Kidney (tissue), 14 donors: ENCODE data around the gene GOLGA6C. TPM values are rescaled to one million over a fixed set of nuclear protein-coding genes. Genes with fewer than 3 reads are reported as not detected.
A peak's percentile ranks its signal among the peaks of the same experiment; 100 is the strongest.
"Not testable (repeated sequence)": the region's sequence is repeated elsewhere in the genome, so short reads cannot be mapped to it uniquely, and the experiment has no call there.

Source experiments
- DNase-seq, 5 donors: peaks; one replicate each; pipeline ENCODE4 v3.0.0-alpha.2; 2013 to 2020
- FAIRE-seq: peaks from 2 replicates; lab custom pipeline; 2012; peaks lifted over from hg19 to GRCh38; lab: Jason Lieb, UNC
- H3K27ac ChIP-seq, 2 donors: one replicate each; pipeline ENCODE4 v1.7.0; 2013; ENCODE audit warnings: low read depth in 2 of 2, low read length in 2 of 2, inconsistent platforms in 1 of 2
- H3K27me3 ChIP-seq: one replicate; pipeline ENCODE4 v1.7.1; 2013; ENCODE audit warnings: low read length, inconsistent platforms; ENCODE audit not compliant: control insufficient read depth, insufficient read depth
- H3K36me3 ChIP-seq, 3 donors: one replicate each; pipeline versions ENCODE4 v1.7.0 to v1.7.1; 2013; ENCODE audit warnings: low read length in 3 of 3, control low read depth in 1 of 3, inconsistent platforms in 1 of 3; ENCODE audit not compliant: insufficient read depth in 3 of 3, control insufficient read depth in 2 of 3
- H3K4me1 ChIP-seq, 3 donors: one replicate each; pipeline versions ENCODE4 v1.7.0 to v1.7.1; 2013; ENCODE audit warnings: low read length in 3 of 3, inconsistent platforms in 1 of 3, low read depth in 1 of 3; ENCODE audit not compliant: control insufficient read depth in 2 of 3, insufficient read depth in 2 of 3
- H3K4me3 ChIP-seq, 3 donors: one replicate each; pipeline versions ENCODE4 v1.7.0 to v1.8.1; 2013; ENCODE audit warnings: low read length in 3 of 3, control low read depth in 1 of 3, inconsistent platforms in 1 of 3
- H3K9ac ChIP-seq, 3 donors: one replicate each; pipeline versions ENCODE4 v1.7.0 to v1.7.1; 2013; ENCODE audit warnings: low read length in 3 of 3, control low read depth in 1 of 3, inconsistent platforms in 1 of 3
- H3K9me3 ChIP-seq, 3 donors: one replicate each; pipeline versions ENCODE4 v1.7.0 to v1.7.1; 2013; ENCODE audit warnings: low read length in 3 of 3, control low read depth in 1 of 3, inconsistent platforms in 1 of 3; ENCODE audit not compliant: control insufficient read depth in 2 of 3, insufficient read depth in 1 of 3
- CTCF ChIP-seq: IDR thresholded peaks from 3 replicates; pipeline ENCODE4 v1.5.1; 2012; ENCODE audit warnings: mild to moderate bottlenecking, moderate library complexity, borderline replicate concordance; ENCODE audit not compliant: insufficient read depth; ENCODE audit errors: extremely low read depth
- intact Hi-C: fragments of 100-400 bp; cut with DNase I; formaldehyde crosslinking; loops from one replicate; pipeline ENCODE4 v1.11.1; 2022
- polyA plus RNA-seq: library from polyadenylated mRNA; stranded (reverse); fragments of 350-450 nt; fragmentation: Illumina TruSeq; extraction: RNeasy Lipid Tissue Mini Kit (QIAGEN cat#74804); gene quantifications from one replicate; pipeline ENCODE4 v1.2.3, GENCODE V29; 2014; ENCODE audit warnings: low read depth, low replicate concordance; ENCODE audit not compliant: insufficient read depth
- total RNA-seq: library from RNA; stranded (reverse); fragmentation: NEBNext Ultra II Directional; extraction: Animal tissue kit (Norgen Biotek cat#: 25700); gene quantifications from one replicate; pipeline ENCODE4 v1.2.1, GENCODE V29; 2021
- donor health status: control.
- donor health status: control.
- donor health status: control.
- donor health status: control.
- donor health status: control.
- donor health status: DM: yes; HTN: yes; CAD: no.
- donor health status: Normal renal cell carcinoma (clear cell type).

The GOLGA6C gene
- total and polyA plus RNA-seq, 2 donors from 2014 or later = not detected

- H3K27ac ChIP-seq = no peak overlapping the region
- no peaks in the 10 kb centered on the region for H3K27me3 ChIP-seq
- no peaks in the 10 kb centered on the region for H3K4me1 ChIP-seq
- H3K36me3 ChIP-seq = no peaks in the 10 kb centered on the region
- FAIRE-seq = no peak
- no peak overlapping the region for H3K9ac ChIP-seq
- TF ChIP-seq CTCF = no peak
- no peaks in the 10 kb centered on the region for H3K9me3 ChIP-seq
- H3K4me3 ChIP-seq = no peak overlapping the region
- intact Hi-C loops = no loop called here
- DNase-seq = peak in 2 of 5 donors; percentile 17 to 58
Observed at GRCh38 chr15:75237316-75237982, 20.7 kb upstream of the GOLGA6C start.

- Histone ChIP-seq H3K4me1 (no peaks in the 10 kb centered on the region), H3K36me3 (no peaks in the 10 kb centered on the region), H3K27me3 (no peaks in the 10 kb centered on the region), H3K27ac (no peak overlapping the region), H3K9me3 (no peaks in the 10 kb centered on the region), H3K9ac (no peak overlapping the region), H3K4me3 (no peak overlapping the region)
- FAIRE-seq (no peak), DNase-seq (peak in 2 of 5 donors; percentile 22 to 26)
- TF ChIP-seq CTCF = no peak
- intact Hi-C loops = no loop called here
Observed at GRCh38 chr15:75238150-75238549, 20.0 kb upstream of the GOLGA6C start.

GRCh38 chr15:75245741-75246140, 12.4 kb upstream of the GOLGA6C start:
- H3K4me3 ChIP-seq, H3K27me3 ChIP-seq, FAIRE-seq, intact Hi-C loops, H3K9ac ChIP-seq, H3K9me3 ChIP-seq, H3K36me3 ChIP-seq, H3K4me1 ChIP-seq, H3K27ac ChIP-seq: not testable (repeated sequence)
- DNase-seq = peak in 1 of 5 donors; percentile 0

GRCh38 chr15:75248991-75249390, 9.1 kb upstream of the GOLGA6C start:
- H3K4me1 ChIP-seq, H3K36me3 ChIP-seq, H3K9ac ChIP-seq, DNase-seq, FAIRE-seq, H3K27ac ChIP-seq, H3K9me3 ChIP-seq, H3K27me3 ChIP-seq, H3K4me3 ChIP-seq, intact Hi-C loops: not testable (repeated sequence)
